H9 (cell line): ENCODE data around the gene ENOX1. TPM values are rescaled to one million over a fixed set of nuclear protein-coding genes. Genes with fewer than 3 reads are reported as not detected.

ENCODE experiments used
- DNase-seq: peaks from one replicate; pipeline ENCODE4 v3.0.0-alpha.2; 2017
- H2AFZ ChIP-seq: one replicate; pipeline ENCODE4 v1.6.1; 2013; ENCODE audit warnings: mild to moderate bottlenecking, low read length, control low read depth, moderate library complexity
- H2AK5ac ChIP-seq: 2 replicates; pipeline ENCODE4 v1.6.1; 2013; ENCODE audit warnings: low read length, control low read depth, mixed read lengths; ENCODE audit not compliant: insufficient read length
- H2BK120ac ChIP-seq: one replicate; pipeline ENCODE4 v1.6.1; 2013; ENCODE audit warnings: low read depth, mild to moderate bottlenecking, low read length, control low read depth, inconsistent platforms; ENCODE audit not compliant: poor library complexity, severe bottlenecking
- H2BK12ac ChIP-seq: 2 replicates; pipeline ENCODE4 v1.6.1; 2013; ENCODE audit warnings: low read length, control low read depth, mixed read lengths, low read depth; ENCODE audit not compliant: insufficient read length
- H2BK15ac ChIP-seq: 2 replicates; pipeline ENCODE4 v1.6.1; 2013; ENCODE audit warnings: low read depth, low read length, control low read depth
- H2BK20ac ChIP-seq: one replicate; pipeline ENCODE4 v1.6.1; 2013; ENCODE audit warnings: low read depth, mild to moderate bottlenecking, low read length, control low read depth, inconsistent platforms; ENCODE audit not compliant: poor library complexity, severe bottlenecking
- H2BK5ac ChIP-seq: 2 replicates; pipeline ENCODE4 v1.6.1; 2013; ENCODE audit warnings: low read length, control low read depth, mixed read lengths; ENCODE audit not compliant: insufficient read length
- H3K14ac ChIP-seq: 2 replicates; pipeline ENCODE4 v1.6.1; 2013; ENCODE audit warnings: low read length, control low read depth; ENCODE audit not compliant: insufficient read depth
- H3K18ac ChIP-seq: 2 replicates; pipeline ENCODE4 v1.6.1; 2013; ENCODE audit warnings: low read depth, mild to moderate bottlenecking, mixed read lengths, low read length, control low read depth; ENCODE audit not compliant: insufficient read length
- H3K23ac ChIP-seq: 2 replicates; pipeline ENCODE4 v1.6.1; 2013; ENCODE audit warnings: low read length, control low read depth, mixed read lengths, low read depth; ENCODE audit not compliant: insufficient read length
- H3K23me2 ChIP-seq: 2 replicates; pipeline ENCODE4 v1.6.1; 2013; ENCODE audit warnings: low read depth, mild to moderate bottlenecking, mixed read lengths, low read length, control low read depth; ENCODE audit not compliant: insufficient read length, poor library complexity, severe bottlenecking
- H3K27ac ChIP-seq: 2 replicates; pipeline ENCODE4 v1.5.1; 2013; ENCODE audit warnings: low read length, control low read depth, mixed read lengths, low read depth; ENCODE audit not compliant: insufficient read length
- H3K27me3 ChIP-seq: 2 replicates; pipeline ENCODE4 v1.6.1; 2013; ENCODE audit warnings: low read length, control low read depth, inconsistent platforms; ENCODE audit not compliant: insufficient read depth
- H3K4ac ChIP-seq: 2 replicates; pipeline ENCODE4 v1.6.1; 2013; ENCODE audit warnings: low read depth, mild to moderate bottlenecking, control low read depth, inconsistent platforms, low read length, moderate library complexity
- H3K4me1 ChIP-seq: 2 replicates; pipeline ENCODE4 v1.6.1; 2013; ENCODE audit warnings: low read length, control low read depth, inconsistent platforms; ENCODE audit not compliant: insufficient read depth
- H3K4me2 ChIP-seq: 2 replicates; pipeline ENCODE4 v1.6.1; 2013; ENCODE audit warnings: low read length, control low read depth, mixed read lengths; ENCODE audit not compliant: insufficient read length, insufficient read depth
- H3K56ac ChIP-seq: 2 replicates; pipeline ENCODE4 v1.6.1; 2013; ENCODE audit warnings: low read depth, mild to moderate bottlenecking, mixed read lengths, low read length, control low read depth; ENCODE audit not compliant: insufficient read length
- H3K79me1 ChIP-seq: 2 replicates; pipeline ENCODE4 v1.6.1; 2013; ENCODE audit warnings: low read depth, mild to moderate bottlenecking, moderate library complexity, low read length, control low read depth, inconsistent platforms; ENCODE audit not compliant: insufficient read depth, poor library complexity, severe bottlenecking
- H3K79me2 ChIP-seq: 2 replicates; pipeline ENCODE4 v1.6.1; 2013; ENCODE audit warnings: low read length, control low read depth, inconsistent platforms; ENCODE audit not compliant: insufficient read depth
- H3K9ac ChIP-seq: 2 replicates; pipeline ENCODE4 v1.6.1; 2013; ENCODE audit warnings: low read length, control low read depth, mixed read lengths; ENCODE audit not compliant: insufficient read length; ENCODE audit errors: extremely low read depth
- H3K9me3 ChIP-seq: one replicate; pipeline ENCODE4 v1.6.1; 2013; ENCODE audit warnings: low read depth, low read length, inconsistent platforms; ENCODE audit not compliant: control insufficient read depth
- H3T11ph ChIP-seq: one replicate; pipeline ENCODE4 v1.6.1; 2013; ENCODE audit warnings: mild to moderate bottlenecking, low read length, control low read depth, inconsistent platforms
- H4K20me1 ChIP-seq: one replicate; pipeline ENCODE4 v1.6.1; 2013; ENCODE audit not compliant: control insufficient read depth, insufficient read length, insufficient read depth
- H4K5ac ChIP-seq: 2 replicates; pipeline ENCODE4 v1.6.1; 2013; ENCODE audit warnings: low read depth, mild to moderate bottlenecking, mixed read lengths, low read length, control low read depth; ENCODE audit not compliant: insufficient read length
- H4K8ac ChIP-seq: replicated peaks from 2 replicates; pipeline ENCODE4 v1.6.1; 2013; ENCODE audit warnings: low read length, control low read depth, mixed read lengths, low read depth; ENCODE audit not compliant: insufficient read length
- H4K91ac ChIP-seq: 2 replicates; pipeline ENCODE4 v1.6.1; 2013; ENCODE audit warnings: low read depth, mild to moderate bottlenecking, moderate library complexity, mixed read lengths, low read length, control low read depth; ENCODE audit not compliant: insufficient read length
- H3K27ac Mint-ChIP-seq, 3 experiments: 2 replicates in 2 of 3; 3 replicates in 1 of 3; pipeline ENCODE4 v1.8.0; 2020 to 2021; ENCODE audit warnings: mixed read lengths in 3 of 3, mild to moderate bottlenecking in 1 of 3, moderate library complexity in 1 of 3
- H3K27me3 Mint-ChIP-seq: 2 replicates; pipeline ENCODE4 v1.8.0; 2021; ENCODE audit warnings: low read depth, mild to moderate bottlenecking, moderate library complexity, mixed read lengths
- H3K36me3 Mint-ChIP-seq, 3 experiments: 2 replicates in 2 of 3; 3 replicates in 1 of 3; pipeline ENCODE4 v1.8.0; 2020 to 2021; ENCODE audit warnings: low read depth in 3 of 3, mixed read lengths in 3 of 3; ENCODE audit not compliant: insufficient read depth in 1 of 3
- H3K4me1 Mint-ChIP-seq, 2 experiments: 2 replicates each; pipeline ENCODE4 v1.8.0; 2020; ENCODE audit warnings: mixed read lengths in 2 of 2
- H3K4me3 Mint-ChIP-seq, 2 experiments: 2 replicates in 1 of 2; 3 replicates in 1 of 2; pipeline ENCODE4 v1.8.0; 2020 to 2021; ENCODE audit warnings: mild to moderate bottlenecking in 2 of 2, mixed read lengths in 2 of 2, moderate library complexity in 1 of 2
- H3K9me3 Mint-ChIP-seq, 2 experiments: 2 replicates in 1 of 2; 3 replicates in 1 of 2; pipeline ENCODE4 v1.8.0; 2020; ENCODE audit warnings: mild to moderate bottlenecking in 2 of 2, mixed read lengths in 2 of 2, moderate library complexity in 1 of 2
- CTCF ChIP-seq: fragments of 200-600 bp; sonication (generic); conservative IDR thresholded peaks from 3 replicates; pipeline ENCODE4 v1.8.0; 2021; ENCODE audit warnings: antibody characterized with exemption, mild to moderate bottlenecking
- WGBS: extraction: QIAGEN DNeasy Blood & Tissue Kit; methylation state at CpG from one replicate; pipeline ENCODE4 v1.1.7; 2013; ENCODE audit warnings: missing lambda C conversion rate, low lambda C conversion rate, mixed read lengths; ENCODE audit not compliant: insufficient read length; ENCODE audit errors: extremely low coverage; 5-methylcytosine and 5-hydroxymethylcytosine counted together
- total RNA-seq: library from RNA; stranded (reverse); gene quantifications from 2 replicates; pipeline ENCODE4 v1.2.1, GENCODE V29; 2021

Gene ENOX1
- total RNA-seq, 1 experiment from 2014 or later: 0.24 TPM

- no peaks in the 10 kb centered on the region for H3K23me2 ChIP-seq
- H4K20me1 ChIP-seq: no peaks in the 10 kb centered on the region
- WGBS: no CpG with 5 or more reads among the region's 3 CpGs
- no peak overlapping the region for H3K14ac ChIP-seq
- H3T11ph ChIP-seq: no peak overlapping the region
- no peaks in the 10 kb centered on the region for H3K4me1 ChIP-seq
- H2AFZ ChIP-seq: no peak overlapping the region
- H3K56ac ChIP-seq: no peak overlapping the region
- H3K4ac ChIP-seq: no peak overlapping the region
- DNase-seq: no peak
- Mint-ChIP-seq H3K4me1 (peaks cover 10 to 11% of the 10 kb centered on the region in 2 experiments), H3K9me3 (no peaks in the 10 kb centered on the region), H3K27ac (no peak overlapping the region), H3K36me3 (no peaks in the 10 kb centered on the region), H3K4me3 (no peak overlapping the region), H3K27me3 (no peaks in the 10 kb centered on the region)
- TF ChIP-seq CTCF: no peak
- no peak overlapping the region for H2BK15ac ChIP-seq
- H3K79me1 ChIP-seq: no peaks in the 10 kb centered on the region
- no peaks in the 10 kb centered on the region for H3K9me3 ChIP-seq
- H3K27me3 ChIP-seq: no peaks in the 10 kb centered on the region
- no peak overlapping the region for H3K9ac ChIP-seq
- no peak overlapping the region for H4K91ac ChIP-seq
- no peak overlapping the region for H3K4me2 ChIP-seq
- no peak overlapping the region for H4K5ac ChIP-seq
- no peak overlapping the region for H2BK20ac ChIP-seq
- H3K27ac ChIP-seq: no peak overlapping the region
- H3K23ac ChIP-seq: no peak overlapping the region
- H4K8ac ChIP-seq: no peak overlapping the region
- H3K79me2 ChIP-seq: no peaks in the 10 kb centered on the region
- no peak overlapping the region for H2BK5ac ChIP-seq
- no peak overlapping the region for H2BK12ac ChIP-seq
- no peak overlapping the region for H3K18ac ChIP-seq
- H2BK120ac ChIP-seq: no peak overlapping the region
- no peak overlapping the region for H2AK5ac ChIP-seq
Observed at GRCh38 chr13:43489233-43489632, 297.5 kb downstream of the ENOX1 start.
